ENCODE measurements around the gene TMA7B. TPM values are rescaled to one million over a fixed set of nuclear protein-coding genes. Genes with fewer than 3 reads are reported as not detected.

The TMA7B gene
- total RNA-seq, 1 donor from 2014 or later, result not detected

- no peak for TF ChIP-seq CTCF (IDR thresholded peaks at IDR 0.05; ENCODE audit: borderline replicate concordance)
- H3K9me3 ChIP-seq (replicated peaks), result no peaks in the 10 kb centered on the region
- H3K27me3 ChIP-seq (ENCODE audit: low read depth), result peaks cover 47% of the 10 kb centered on the region
- no peaks in the 10 kb centered on the region for H3K36me3 ChIP-seq
- DNase-seq, result no peak
- no peak overlapping the region for H3K4me3 ChIP-seq
- intact Hi-C loops (cut with micrococcal nuclease), result no loop called here
- H3K27ac ChIP-seq (replicated peaks), result no peak overlapping the region
- peaks cover 62% of the 10 kb centered on the region for H3K4me1 ChIP-seq
Observed at GRCh38 chr22:39994041-39994565, 33.9 kb downstream of the TMA7B start.

- intact Hi-C loops (cut with micrococcal nuclease), result no loop called here
- peak within 1 kb of the TSS; percentile 58 for H3K27ac ChIP-seq (replicated peaks)
- H3K9me3 ChIP-seq (replicated peaks), result no peaks in the 10 kb centered on the region
- DNase-seq, result no peak
- peaks cover 59% of the 10 kb centered on the region for H3K4me1 ChIP-seq
- no peaks in the 10 kb centered on the region for H3K36me3 ChIP-seq
- peaks cover 47% of the 10 kb centered on the region for H3K27me3 ChIP-seq (ENCODE audit: low read depth)
- TF ChIP-seq CTCF (IDR thresholded peaks at IDR 0.05; ENCODE audit: borderline replicate concordance), result no peak
- H3K4me3 ChIP-seq, result peak within 1 kb of the TSS; percentile 51
Observed at GRCh38 chr22:39994566-39995392, 34.6 kb downstream of the TMA7B start, which contains the start of gene FAM83F. FAM83F (plus strand) TSS chr22:39994954; CDS start chr22:39995043, 89 bp downstream.

GRCh38 chr22:39995393-39996252 is 35.4 kb downstream of the TMA7B start:
- Histone ChIP-seq H3K4me3 (peak overlapping the region; percentile 51), H3K27me3 (ENCODE audit: low read depth) (peaks cover 47% of the 10 kb centered on the region), H3K9me3 (replicated peaks) (no peaks in the 10 kb centered on the region), H3K4me1 (peaks cover 52% of the 10 kb centered on the region), H3K36me3 (no peaks in the 10 kb centered on the region), H3K27ac (replicated peaks) (peak overlapping the region; percentile 58)
- no peak for DNase-seq
- no peak for TF ChIP-seq CTCF (IDR thresholded peaks at IDR 0.05; ENCODE audit: borderline replicate concordance)
- intact Hi-C loops (cut with micrococcal nuclease), result no loop called here

- no peak for TF ChIP-seq CTCF (IDR thresholded peaks at IDR 0.05; ENCODE audit: borderline replicate concordance)
- peaks cover 46% of the 10 kb centered on the region for H3K4me1 ChIP-seq
- intact Hi-C loops (cut with micrococcal nuclease), result no loop called here
- H3K36me3 ChIP-seq, result no peaks in the 10 kb centered on the region
- peak overlapping the region; percentile 49 for H3K27ac ChIP-seq (replicated peaks)
- H3K27me3 ChIP-seq (ENCODE audit: low read depth), result peaks cover 41% of the 10 kb centered on the region
- DNase-seq, result no peak
- no peak overlapping the region for H3K4me3 ChIP-seq
- no peaks in the 10 kb centered on the region for H3K9me3 ChIP-seq (replicated peaks)
Observed at GRCh38 chr22:39996732-39997131, 36.5 kb downstream of the TMA7B start.

- Histone ChIP-seq H3K4me3 (no peak overlapping the region), H3K9me3 (replicated peaks) (no peaks in the 10 kb centered on the region), H3K4me1 (peaks cover 40% of the 10 kb centered on the region), H3K36me3 (no peaks in the 10 kb centered on the region), H3K27me3 (ENCODE audit: low read depth) (peaks cover 36% of the 10 kb centered on the region), H3K27ac (replicated peaks) (peak overlapping the region; percentile 31)
- DNase-seq, result no peak
- intact Hi-C loops (cut with micrococcal nuclease), result no loop called here
- TF ChIP-seq CTCF (IDR thresholded peaks at IDR 0.05; ENCODE audit: borderline replicate concordance), result no peak
Observed at GRCh38 chr22:39997421-39997820, 37.2 kb downstream of the TMA7B start.
